Measurements from ENCODE around the gene GEMIN7.
A peak's percentile ranks its signal among the peaks of the same experiment; 100 is the strongest.

Gene GEMIN7

DNA sequence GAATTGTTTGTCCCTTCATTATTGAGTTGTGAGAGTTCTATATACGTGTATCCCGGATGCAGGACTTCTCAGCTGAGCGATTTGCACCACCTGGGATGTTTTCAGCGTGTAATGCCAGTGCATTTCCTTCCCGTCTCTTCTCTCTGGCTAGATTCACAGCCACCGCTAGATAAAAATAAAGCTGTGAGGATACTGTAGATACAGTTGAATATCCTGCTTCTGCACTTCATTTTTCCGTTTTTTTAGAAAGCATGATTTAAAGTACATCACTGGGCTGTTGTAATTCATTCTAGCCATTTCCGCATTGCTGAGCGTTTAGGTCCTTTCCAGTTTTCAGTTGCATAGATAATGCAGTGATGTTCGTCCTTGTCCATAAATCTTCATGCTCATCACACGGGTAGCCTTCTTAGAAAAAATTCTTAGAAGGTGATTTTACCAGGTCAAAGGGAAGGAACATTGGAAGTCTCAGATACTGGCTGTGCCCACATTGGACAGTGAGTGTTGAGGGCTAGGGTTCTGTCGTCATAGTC, 28.6 kb downstream of the GEMIN7 start:
- H3K27me3 ChIP-seq (replicated peaks), result no peaks in the 10 kb centered on the region
- no peak overlapping the region for H3K27ac ChIP-seq
- TF ChIP-seq, protein P1, sequence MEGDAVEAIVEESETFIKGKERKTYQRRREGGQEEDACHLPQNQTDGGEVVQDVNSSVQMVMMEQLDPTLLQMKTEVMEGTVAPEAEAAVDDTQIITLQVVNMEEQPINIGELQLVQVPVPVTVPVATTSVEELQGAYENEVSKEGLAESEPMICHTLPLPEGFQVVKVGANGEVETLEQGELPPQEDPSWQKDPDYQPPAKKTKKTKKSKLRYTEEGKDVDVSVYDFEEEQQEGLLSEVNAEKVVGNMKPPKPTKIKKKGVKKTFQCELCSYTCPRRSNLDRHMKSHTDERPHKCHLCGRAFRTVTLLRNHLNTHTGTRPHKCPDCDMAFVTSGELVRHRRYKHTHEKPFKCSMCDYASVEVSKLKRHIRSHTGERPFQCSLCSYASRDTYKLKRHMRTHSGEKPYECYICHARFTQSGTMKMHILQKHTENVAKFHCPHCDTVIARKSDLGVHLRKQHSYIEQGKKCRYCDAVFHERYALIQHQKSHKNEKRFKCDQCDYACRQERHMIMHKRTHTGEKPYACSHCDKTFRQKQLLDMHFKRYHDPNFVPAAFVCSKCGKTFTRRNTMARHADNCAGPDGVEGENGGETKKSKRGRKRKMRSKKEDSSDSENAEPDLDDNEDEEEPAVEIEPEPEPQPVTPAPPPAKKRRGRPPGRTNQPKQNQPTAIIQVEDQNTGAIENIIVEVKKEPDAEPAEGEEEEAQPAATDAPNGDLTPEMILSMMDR (IDR thresholded peaks at IDR 0.05; ENCODE audit: low read depth, low read length, missing control alignments), result no peak
- no peaks in the 10 kb centered on the region for H3K36me3 ChIP-seq (replicated peaks)
- H3K4me3 ChIP-seq (ENCODE audit: low read depth, low read length), result no peak overlapping the region
- in situ Hi-C loops (cut with HindIII; ENCODE audit: low pct_ligation_motif_present, low sequenced_read_pairs), result no loop called here
- no peak for DNase-seq

DNA sequence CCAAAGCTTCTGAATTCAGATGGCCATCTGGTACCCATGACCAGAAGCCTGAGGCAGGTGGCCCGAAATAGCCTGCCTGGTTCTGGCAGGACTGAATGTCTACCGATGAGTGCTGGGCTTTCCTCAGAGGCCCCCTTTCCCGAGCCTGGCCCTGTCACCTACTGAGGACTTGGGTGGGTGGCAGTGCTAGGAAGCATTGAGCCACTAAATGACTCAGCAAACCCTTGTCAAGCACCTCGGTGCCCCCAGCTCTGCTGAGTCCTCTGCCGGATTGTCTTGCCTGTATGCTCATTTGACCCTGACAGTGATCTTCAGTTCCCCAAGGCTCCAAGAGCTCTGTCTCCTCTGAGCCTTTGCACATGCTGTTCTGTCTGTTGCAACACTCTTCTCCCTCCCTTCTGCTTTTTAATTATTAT, 31.8 kb downstream of the GEMIN7 start:
- Histone ChIP-seq H3K27ac (no peak overlapping the region), H3K36me3 (replicated peaks) (no peaks in the 10 kb centered on the region), H3K4me3 (ENCODE audit: low read depth, low read length) (no peak overlapping the region), H3K27me3 (replicated peaks) (no peaks in the 10 kb centered on the region)
- in situ Hi-C loops (cut with HindIII; ENCODE audit: low pct_ligation_motif_present, low sequenced_read_pairs), result no loop called here
- DNase-seq, result no peak
- TF ChIP-seq, protein P1 (IDR thresholded peaks at IDR 0.05; ENCODE audit: low read depth, low read length, missing control alignments), result no peak

DNA sequence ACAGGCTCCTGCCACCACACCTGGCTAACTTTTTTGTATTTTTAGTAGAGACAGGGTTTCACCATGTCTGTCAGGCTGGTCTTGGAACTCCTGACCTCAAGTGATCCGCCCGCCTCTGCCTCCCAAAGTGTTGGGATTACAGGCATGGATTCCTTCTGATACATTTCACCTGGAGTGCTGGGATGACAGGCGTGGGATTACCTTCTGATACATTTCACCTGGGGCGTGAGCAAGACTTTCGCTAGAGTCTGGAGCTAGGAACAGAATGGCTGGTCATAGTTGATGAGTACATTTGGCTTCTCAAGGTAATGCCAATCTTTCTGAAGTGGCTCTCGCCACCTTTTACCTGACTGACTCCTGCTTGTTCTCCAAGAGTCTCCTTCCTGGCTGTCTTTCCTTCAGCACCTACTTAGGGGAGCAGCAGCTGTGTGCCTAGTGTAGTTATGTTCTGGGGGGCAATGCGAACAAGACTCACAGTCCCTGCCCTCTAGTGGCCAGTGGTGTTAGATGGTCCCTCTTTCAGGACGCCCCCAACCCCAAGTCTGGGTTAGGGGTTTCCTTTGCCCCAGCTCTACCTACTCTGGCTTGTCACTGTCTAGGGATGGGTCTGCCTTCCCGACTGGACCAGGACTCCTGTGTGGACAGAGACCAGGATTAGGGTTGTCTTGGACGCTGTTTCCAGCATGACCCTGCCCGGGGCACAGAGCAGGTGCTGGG, 33.2 kb downstream of the GEMIN7 start:
- TF ChIP-seq, protein P1 (IDR thresholded peaks at IDR 0.05; ENCODE audit: low read depth, low read length, missing control alignments), result peak; percentile 49
- Histone ChIP-seq H3K36me3 (replicated peaks) (no peaks in the 10 kb centered on the region), H3K4me3 (ENCODE audit: low read depth, low read length) (no peak overlapping the region), H3K27me3 (replicated peaks) (no peaks in the 10 kb centered on the region), H3K27ac (no peak overlapping the region)
- DNase-seq, result no peak
- in situ Hi-C loops (cut with HindIII; ENCODE audit: low pct_ligation_motif_present, low sequenced_read_pairs), result no loop called here

DNA sequence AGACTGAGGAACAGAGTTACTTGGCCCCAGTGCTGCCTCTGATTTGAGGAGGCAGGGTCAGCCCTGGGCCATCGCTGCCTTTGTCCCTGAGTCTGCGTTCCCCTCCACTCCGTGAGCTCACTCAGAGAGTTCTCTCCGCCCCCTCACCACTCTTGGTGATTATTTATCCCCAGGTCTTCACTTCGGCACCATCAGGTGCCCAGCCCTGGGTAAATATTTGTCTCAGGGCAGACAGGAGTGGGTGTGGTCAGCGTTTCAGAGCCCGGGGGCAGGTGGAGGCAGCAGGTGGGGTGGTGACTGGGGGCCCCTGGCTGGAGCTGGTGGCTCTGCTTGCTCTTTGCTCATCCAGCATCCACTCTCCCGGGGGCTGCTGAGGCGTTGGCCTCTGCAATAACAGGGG, 34.6 kb downstream of the GEMIN7 start:
- TF ChIP-seq, protein P1 (IDR thresholded peaks at IDR 0.05; ENCODE audit: low read depth, low read length, missing control alignments), result no peak
- Histone ChIP-seq H3K27me3 (replicated peaks) (no peaks in the 10 kb centered on the region), H3K36me3 (replicated peaks) (no peaks in the 10 kb centered on the region), H3K4me3 (ENCODE audit: low read depth, low read length) (no peak overlapping the region), H3K27ac (no peak overlapping the region)
- in situ Hi-C loops (cut with HindIII; ENCODE audit: low pct_ligation_motif_present, low sequenced_read_pairs), result no loop called here
- DNase-seq, result no peak

DNA sequence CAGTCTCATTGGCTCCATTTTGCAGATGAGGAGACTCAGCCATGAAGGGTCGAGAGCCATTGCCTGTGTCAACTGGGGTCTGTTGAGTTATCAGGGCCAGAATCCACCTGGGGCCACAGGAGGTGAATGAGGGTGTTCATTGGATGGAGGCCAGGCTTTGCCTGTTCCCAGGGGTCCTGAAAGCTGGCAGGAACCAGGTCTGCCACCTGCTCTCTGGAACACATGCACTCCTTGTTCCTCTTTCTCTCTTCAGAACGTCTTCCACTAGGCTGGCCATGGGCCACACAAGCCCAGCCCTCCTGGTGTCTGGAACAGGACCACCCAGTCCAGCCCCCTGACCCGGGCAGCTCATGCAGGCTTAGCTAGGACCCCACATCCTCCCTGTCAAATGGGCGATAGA, 35.1 kb downstream of the GEMIN7 start:
- DNase-seq, result no peak
- in situ Hi-C loops (cut with HindIII; ENCODE audit: low pct_ligation_motif_present, low sequenced_read_pairs), result no loop called here
- no peaks in the 10 kb centered on the region for H3K36me3 ChIP-seq (replicated peaks)
- H3K4me3 ChIP-seq (ENCODE audit: low read depth, low read length), result no peak overlapping the region
- no peaks in the 10 kb centered on the region for H3K27me3 ChIP-seq (replicated peaks)
- TF ChIP-seq, protein P1 (IDR thresholded peaks at IDR 0.05; ENCODE audit: low read depth, low read length, missing control alignments), result no peak
- H3K27ac ChIP-seq, result no peak overlapping the region
